Spleen (tissue), 11 donors: ENCODE measurements around the gene ZMIZ1. TPM values are rescaled to one million over a fixed set of nuclear protein-coding genes. Genes with fewer than 3 reads are reported as not detected.

ENCODE experiments used
- DNase-seq: peaks from one replicate; pipeline ENCODE4 v3.0.0-alpha.2; 2020
- H3K27ac ChIP-seq, 8 donors: fragments of 200-600 bp; sonication (generic) in 7 of 8; 1 replicate in 4 of 8; 2 replicates in 4 of 8; pipeline versions ENCODE4 v1.5.0 to v1.8.0; 2016 to 2021; ENCODE audit warnings: inconsistent platforms in 4 of 8, mild to moderate bottlenecking in 4 of 8, moderate library complexity in 1 of 8
- H3K27me3 ChIP-seq, 7 donors: fragments of 200-600 bp; sonication (generic) in 6 of 7; replicated peaks in 1 of 7; 1 replicate in 4 of 7; 2 replicates in 3 of 7; pipeline versions ENCODE4 v1.5.0 to v1.8.0; 2016 to 2021; ENCODE audit warnings: inconsistent platforms in 3 of 7, mild to moderate bottlenecking in 1 of 7
- H3K36me3 ChIP-seq, 6 donors: fragments of 200-600 bp; sonication (generic) in 5 of 6; 1 replicate in 4 of 6; 2 replicates in 2 of 6; pipeline versions ENCODE4 v1.5.0 to v1.8.0; 2016 to 2021; ENCODE audit warnings: inconsistent platforms in 2 of 6
- H3K4me1 ChIP-seq, 6 donors: fragments of 200-600 bp; sonication (generic) in 5 of 6; 1 replicate in 3 of 6; 2 replicates in 3 of 6; pipeline versions ENCODE4 v1.5.0 to v1.8.0; 2016 to 2021; ENCODE audit warnings: inconsistent platforms in 3 of 6
- H3K4me3 ChIP-seq, 8 donors: fragments of 200-600 bp; sonication (generic) in 7 of 8; 1 replicate in 4 of 8; 2 replicates in 4 of 8; pipeline versions ENCODE4 v1.5.0 to v1.8.0; 2016 to 2021; ENCODE audit warnings: inconsistent platforms in 4 of 8, mild to moderate bottlenecking in 4 of 8, moderate library complexity in 2 of 8
- H3K9me3 ChIP-seq, 8 donors: fragments of 200-600 bp; sonication (generic) in 7 of 8; 1 replicate in 4 of 8; 2 replicates in 4 of 8; pipeline versions ENCODE4 v1.5.0 to v1.8.0; 2016 to 2021; ENCODE audit warnings: inconsistent platforms in 4 of 8
- CTCF ChIP-seq, 11 experiments: fragments of 200-600 bp in 7 of 11; fragments of 450-650 bp in 4 of 11; sonication (generic) in 4 of 11; IDR thresholded peaks in 8 of 11; conservative IDR thresholded peaks in 3 of 11; 1 replicate in 7 of 11; 2 replicates in 4 of 11; pipeline versions ENCODE4 v1.4.0 to v1.8.0; 2016 to 2021; ENCODE audit warnings: antibody characterized with exemption in 11 of 11, inconsistent platforms in 4 of 11, mild to moderate bottlenecking in 1 of 11
- POLR2A ChIP-seq, 3 donors: fragments of 450-650 bp; IDR thresholded peaks; one replicate each; pipeline ENCODE4 v1.5.1; 2017; ENCODE audit warnings: antibody characterized with exemption in 3 of 3, mild to moderate bottlenecking in 1 of 3
- POLR2AphosphoS5 ChIP-seq, 3 donors: sonication (generic); formaldehyde crosslinking; IDR thresholded peaks; one replicate each; pipeline ENCODE4 v1.5.1; 2017; ENCODE audit warnings: antibody characterized with exemption in 3 of 3
- WGBS, 5 donors: extraction: QIAGEN DNeasy Blood & Tissue Kit in 3 of 5; methylation state at CpG; one replicate each; pipeline versions ENCODE4 v1.1.5 to v1.1.7; 2013 to 2018; 5-methylcytosine and 5-hydroxymethylcytosine counted together
- intact Hi-C: fragments of 100-400 bp; cut with DNase I; formaldehyde crosslinking; loops from one replicate; pipeline ENCODE4 v1.15.0; 2023; ENCODE audit warnings: low total_unique reads
- polyA plus RNA-seq, 3 donors: library from polyadenylated mRNA; stranded (reverse); fragments of 200-250 nt; gene quantifications; one replicate each; pipeline ENCODE4 v1.2.1, GENCODE V29; 2013
- total RNA-seq, 7 donors: library from RNA; depleted of rRNA in 3 of 7; stranded (reverse); fragments of >200 nt in 3 of 7; fragmentation: NEBNext Ultra II Directional in 4 of 7; extraction: Animal tissue kit (Norgen Biotek cat#: 25700) in 4 of 7; gene quantifications; one replicate each; pipeline versions ENCODE4 v1.1.0 to v1.2.1, GENCODE V29; 2016 to 2021
- donor health status: healthy with polysubstance abuse.
- donor health status: DM: no; HTN: no; CAD: no; lungs with moderate emphysema.
- donor health status: DM: no; HTN: no; CAD: no.
- donor health status: Bipolar disorder and iron deficiency.
- donor health status: healthy.
- donor health status: DM: no; HTN: no; CAD: no.
- donor health status: DM: yes; HTN: yes; CAD: no.

Gene ZMIZ1
- total and polyA plus RNA-seq, 10 donors, result 10.7 to 210 (median 125) TPM

- peaks cover 0 to 3% (median 0%) of the 10 kb centered on the region in 7 donors for H3K27me3 ChIP-seq
- no peak overlapping the region for H3K27ac ChIP-seq
- peak; percentile 70 for DNase-seq
- no peaks in the 10 kb centered on the region for H3K9me3 ChIP-seq
- 81 to 91% (median 84%) methylated on average over 8 of the region's 8 CpGs for WGBS, 5 donors
- TF ChIP-seq CTCF (IDR thresholded peaks at IDR 0.05 in 8 of 11, conservative IDR thresholded peaks at IDR 0.05 in 3 of 11) (no peak), POLR2AphosphoS5 (IDR thresholded peaks at IDR 0.05) (no peak), POLR2A (IDR thresholded peaks at IDR 0.05) (no peak)
- intact Hi-C loops, result no loop called here
- no peak overlapping the region for H3K4me3 ChIP-seq
- H3K36me3 ChIP-seq, result no peaks in the 10 kb centered on the region
- H3K4me1 ChIP-seq, result peaks cover 0 to 34% (median 24%) of the 10 kb centered on the region in 6 donors
These were observed 4.9 kb upstream of the ZMIZ1 start for GRCh38 chr10:79063661-79064492.

- Histone ChIP-seq H3K4me1 (peaks cover 0 to 37% (median 24%) of the 10 kb centered on the region in 6 donors), H3K4me3 (no peak overlapping the region), H3K36me3 (no peaks in the 10 kb centered on the region), H3K27me3 (peaks cover 0 to 5% (median 0%) of the 10 kb centered on the region in 7 donors), H3K27ac (no peak overlapping the region), H3K9me3 (no peaks in the 10 kb centered on the region)
- TF ChIP-seq CTCF (IDR thresholded peaks at IDR 0.05 in 8 of 11, conservative IDR thresholded peaks at IDR 0.05 in 3 of 11) (no peak), POLR2AphosphoS5 (IDR thresholded peaks at IDR 0.05) (no peak), POLR2A (IDR thresholded peaks at IDR 0.05) (no peak)
- intact Hi-C loops, result loop anchor here (5.0 kb wide), 2 partner anchors 93 to 132 kb away; no protein-coding TSS in a partner anchor
- WGBS, 5 donors, result 75 to 95% (median 82%) methylated on average over 2 of the region's 2 CpGs; no CpG with 5 or more reads in 1 of the 5 donors
- DNase-seq, result peak; percentile 68
These were observed 3.6 kb upstream of the ZMIZ1 start for GRCh38 chr10:79065091-79065551.

GRCh38 chr10:79065853-79066252 lies 2.9 kb upstream of the ZMIZ1 start:
- no peak for TF ChIP-seq POLR2A (IDR thresholded peaks at IDR 0.05)
- TF ChIP-seq POLR2AphosphoS5 (IDR thresholded peaks at IDR 0.05), result no peak
- no peak for TF ChIP-seq CTCF (IDR thresholded peaks at IDR 0.05 in 8 of 11, conservative IDR thresholded peaks at IDR 0.05 in 3 of 11)
- H3K9me3 ChIP-seq, result no peaks in the 10 kb centered on the region
- intact Hi-C loops, result loop anchor here (5.0 kb wide), 2 partner anchors 94 to 131 kb away; no protein-coding TSS in a partner anchor
- 46 to 96% (median 80%) methylated on average over 2 of the region's 2 CpGs for WGBS, 5 donors
- peak overlapping the region in 1 of 8 donors; percentile 75 for H3K4me3 ChIP-seq
- peak; percentile 36 for DNase-seq
- peak overlapping the region in 1 of 8 donors; percentile 94 for H3K27ac ChIP-seq
- peaks cover 0 to 44% (median 30%) of the 10 kb centered on the region in 6 donors for H3K4me1 ChIP-seq
- H3K27me3 ChIP-seq, result peaks cover 0 to 10% (median 0%) of the 10 kb centered on the region in 7 donors
- no peaks in the 10 kb centered on the region for H3K36me3 ChIP-seq
